ENCODE measurements around the gene RUVBL1.

DNA sequence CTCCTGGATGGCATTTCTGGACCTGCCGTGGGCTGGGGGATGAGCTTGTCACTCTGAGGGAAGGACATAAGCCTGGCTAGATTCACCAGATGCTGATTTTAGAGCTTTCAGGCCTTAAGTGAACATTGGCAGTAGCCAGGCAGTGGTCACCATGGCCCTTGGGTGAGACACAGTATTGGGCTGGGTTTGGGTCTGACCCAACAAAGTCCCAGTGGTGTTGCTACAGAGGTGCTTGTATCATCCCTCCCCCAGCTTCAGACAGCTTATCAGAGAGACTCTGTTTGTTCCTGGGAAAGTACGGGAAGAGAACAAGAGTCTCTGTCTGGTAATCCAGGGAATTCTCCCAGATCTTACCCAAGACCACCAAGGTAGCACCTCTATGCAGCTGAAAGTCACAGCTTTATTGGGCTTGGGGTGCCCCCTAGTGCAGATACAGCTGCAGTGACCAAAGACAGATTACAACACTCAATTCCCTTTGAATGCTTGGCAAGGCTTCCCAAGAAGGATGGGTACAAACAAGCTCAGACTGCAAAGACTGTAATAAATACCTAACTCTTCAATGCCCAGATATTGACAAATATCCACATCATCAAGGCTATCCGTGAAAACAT lies 9.8 kb upstream of the RUVBL1 start:
- TF ChIP-seq EZH2phosphoT487 (IDR thresholded peaks at IDR 0.05; ENCODE audit: insufficient read depth, low read depth) (no peak), EZH2 (IDR thresholded peaks at IDR 0.05; ENCODE audit: insufficient read depth, poor library complexity, severe bottlenecking) (no peak)
